Measurements from ENCODE around the gene SOX9.
"Not testable (repeated sequence)": the region's sequence is repeated elsewhere in the genome, so short reads cannot be mapped to it uniquely, and the experiment has no call there.

The SOX9 gene

DNA sequence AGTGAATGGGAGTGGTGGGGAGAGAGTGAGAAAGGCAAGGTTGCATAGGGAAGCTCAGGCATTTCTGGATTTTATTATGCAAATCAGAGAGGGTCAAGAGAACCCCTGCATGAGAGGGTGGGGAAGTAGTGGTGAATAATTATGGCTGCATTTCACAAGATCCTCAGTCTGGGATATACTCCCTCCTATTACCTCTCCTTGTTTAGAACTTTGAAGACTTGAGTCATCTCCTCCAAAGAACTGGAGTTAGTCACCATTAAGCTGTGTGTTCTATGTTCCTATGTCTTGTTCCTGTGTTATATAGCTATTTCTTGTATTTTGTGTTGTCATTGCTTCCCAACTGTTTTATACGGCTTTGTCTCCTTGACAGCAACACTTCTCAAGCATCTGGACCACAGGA is 18.4 kb downstream of the SOX9 start:
- no peak overlapping the region for H3K4me3 ChIP-seq
- no peaks in the 10 kb centered on the region for H3K9me3 ChIP-seq
- no peaks in the 10 kb centered on the region for H4K20me1 ChIP-seq
- H3K36me3 ChIP-seq: no peaks in the 10 kb centered on the region
- no peak overlapping the region for H3K4me2 ChIP-seq
- H3K4me1 ChIP-seq: no peaks in the 10 kb centered on the region
- H3K9ac ChIP-seq: no peak overlapping the region
- no peak overlapping the region for H3K27ac ChIP-seq
- no peak for TF ChIP-seq Cebpa-rat (IDR thresholded peaks at IDR 0.05)
- H3K27me3 ChIP-seq: no peaks in the 10 kb centered on the region; the same call in 1 of the 2 replicates

DNA sequence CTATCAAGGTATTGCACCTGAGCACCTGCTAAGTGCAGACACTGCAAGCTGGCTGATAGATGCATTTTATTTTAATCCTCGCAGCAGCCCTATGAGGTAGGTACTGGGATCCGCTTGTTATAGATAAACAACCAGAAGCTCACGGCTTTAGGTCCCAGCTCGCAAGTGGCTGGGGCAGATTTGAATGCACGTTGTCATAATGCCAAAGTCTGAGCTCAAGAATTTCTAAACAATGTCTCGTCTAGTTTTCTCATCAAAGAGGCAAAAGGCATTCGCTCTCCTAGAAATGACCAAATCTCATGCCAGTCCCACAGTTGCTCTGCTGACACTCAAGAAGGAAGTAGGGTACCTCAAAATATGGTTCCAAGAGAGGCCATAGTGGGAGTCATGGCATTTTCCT is 20.5 kb downstream of the SOX9 start:
- no peak overlapping the region for H3K4me3 ChIP-seq
- no peak overlapping the region for H3K27ac ChIP-seq
- H3K9ac ChIP-seq: no peak overlapping the region
- no peak overlapping the region for H3K4me2 ChIP-seq
- H3K4me1 ChIP-seq: no peaks in the 10 kb centered on the region
- no peak for TF ChIP-seq Cebpa-rat (IDR thresholded peaks at IDR 0.05)
- H3K9me3 ChIP-seq: no peaks in the 10 kb centered on the region
- H3K27me3 ChIP-seq: no peaks in the 10 kb centered on the region
- H3K36me3 ChIP-seq: no peaks in the 10 kb centered on the region
- no peaks in the 10 kb centered on the region for H4K20me1 ChIP-seq

DNA sequence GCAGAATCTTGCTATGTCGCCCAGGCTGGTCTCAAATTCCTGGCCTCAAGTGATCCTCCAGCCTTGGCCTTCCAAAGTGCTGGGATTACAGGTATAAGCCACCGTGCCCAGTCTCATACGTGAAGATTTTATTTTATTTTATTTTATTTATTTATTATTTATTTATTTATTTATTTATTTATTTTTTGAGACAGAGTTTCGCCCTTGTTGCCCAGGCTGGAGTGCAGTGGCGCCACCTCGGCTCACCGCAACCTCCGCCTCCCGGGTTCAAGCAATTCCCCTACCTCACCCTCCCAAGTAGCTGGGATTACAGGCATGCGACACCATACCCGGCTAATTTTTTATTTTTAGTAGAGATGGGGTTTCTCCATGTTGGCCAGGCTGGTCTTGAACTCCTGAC is 21.3 kb downstream of the SOX9 start:
- H3K4me2 ChIP-seq, H3K4me1 ChIP-seq, H3K9ac ChIP-seq, H3K27ac ChIP-seq, H3K4me3 ChIP-seq, H3K36me3 ChIP-seq, H3K27me3 ChIP-seq, H4K20me1 ChIP-seq, H3K9me3 ChIP-seq: not testable (repeated sequence)

DNA sequence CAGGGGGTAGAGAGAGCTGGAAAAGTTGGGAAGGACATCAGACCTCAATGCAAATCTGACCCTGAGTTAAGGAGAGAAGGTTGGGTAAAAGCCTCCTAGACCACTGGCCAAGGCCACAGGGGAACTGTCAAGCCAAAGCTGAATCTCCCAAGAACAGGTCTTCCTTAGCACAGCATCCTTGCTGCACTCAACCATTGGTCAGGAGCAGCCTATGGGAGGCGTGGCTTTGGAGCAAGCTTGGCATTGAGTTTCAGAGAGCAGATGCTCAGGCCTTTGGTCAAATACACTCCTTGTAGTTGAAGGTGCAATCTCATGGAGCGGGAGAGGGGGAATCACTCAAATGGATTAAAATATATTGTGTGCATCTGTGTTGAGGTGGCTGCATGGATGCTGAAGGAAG is 21.8 kb downstream of the SOX9 start:
- Histone ChIP-seq H4K20me1 (no peaks in the 10 kb centered on the region), H3K27ac (no peak overlapping the region), H3K27me3 (no peaks in the 10 kb centered on the region), H3K4me2 (no peak overlapping the region), H3K9ac (no peak overlapping the region), H3K36me3 (no peaks in the 10 kb centered on the region), H3K4me1 (no peaks in the 10 kb centered on the region), H3K9me3 (no peaks in the 10 kb centered on the region), H3K4me3 (no peak overlapping the region)
- TF ChIP-seq Cebpa-rat (IDR thresholded peaks at IDR 0.05): no peak

DNA sequence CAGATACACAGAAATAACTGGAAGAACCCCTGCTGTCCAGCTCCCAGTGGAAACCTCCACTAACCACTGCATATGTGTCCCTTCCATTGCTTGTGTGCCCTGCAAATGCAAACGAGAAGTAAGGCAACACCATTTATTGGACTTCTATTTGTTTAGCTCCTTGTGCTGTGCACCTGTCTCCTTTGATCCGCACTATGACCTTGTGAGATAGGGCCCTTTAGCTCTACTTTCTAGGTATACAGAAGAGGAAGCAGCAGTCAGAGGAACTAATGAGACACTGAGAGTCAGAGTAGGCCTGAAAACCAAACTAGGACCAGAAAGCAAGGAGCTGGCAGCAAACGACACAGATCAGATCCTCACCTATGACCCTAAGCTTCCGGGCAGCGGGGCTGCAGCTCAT is 22.4 kb downstream of the SOX9 start:
- Histone ChIP-seq H3K27me3 (no peaks in the 10 kb centered on the region), H3K27ac (no peak overlapping the region), H3K4me3 (no peak overlapping the region), H3K36me3 (no peaks in the 10 kb centered on the region), H3K9ac (no peak overlapping the region), H3K9me3 (no peaks in the 10 kb centered on the region), H3K4me2 (no peak overlapping the region), H3K4me1 (no peaks in the 10 kb centered on the region), H4K20me1 (no peaks in the 10 kb centered on the region)
- TF ChIP-seq Cebpa-rat (IDR thresholded peaks at IDR 0.05): no peak

DNA sequence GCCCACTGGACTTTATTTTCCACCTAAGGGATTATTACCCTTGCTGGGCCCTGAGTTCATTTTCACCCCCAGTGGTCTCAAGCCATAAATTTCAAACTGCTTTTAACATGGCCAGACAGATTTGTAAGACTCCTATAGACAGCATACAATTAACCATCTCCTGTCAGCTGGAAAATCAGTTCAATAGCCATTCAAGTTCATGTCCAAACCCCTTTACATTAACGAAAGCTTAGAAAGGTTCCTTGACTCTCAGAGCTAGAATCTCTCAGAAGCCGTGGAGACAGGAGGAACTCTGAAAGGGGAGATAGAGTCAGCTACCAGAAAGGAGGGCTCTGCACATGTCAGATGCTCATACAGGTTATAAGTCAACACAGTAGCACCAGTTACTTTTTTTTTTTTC is 23.3 kb downstream of the SOX9 start:
- Histone ChIP-seq H3K27me3 (no peaks in the 10 kb centered on the region), H3K27ac (no peak overlapping the region), H3K4me3 (no peak overlapping the region), H3K4me1 (no peaks in the 10 kb centered on the region), H3K36me3 (no peaks in the 10 kb centered on the region), H4K20me1 (no peaks in the 10 kb centered on the region), H3K9me3 (no peaks in the 10 kb centered on the region), H3K9ac (no peak overlapping the region), H3K4me2 (no peak overlapping the region)
- TF ChIP-seq Cebpa-rat (IDR thresholded peaks at IDR 0.05): no peak

DNA sequence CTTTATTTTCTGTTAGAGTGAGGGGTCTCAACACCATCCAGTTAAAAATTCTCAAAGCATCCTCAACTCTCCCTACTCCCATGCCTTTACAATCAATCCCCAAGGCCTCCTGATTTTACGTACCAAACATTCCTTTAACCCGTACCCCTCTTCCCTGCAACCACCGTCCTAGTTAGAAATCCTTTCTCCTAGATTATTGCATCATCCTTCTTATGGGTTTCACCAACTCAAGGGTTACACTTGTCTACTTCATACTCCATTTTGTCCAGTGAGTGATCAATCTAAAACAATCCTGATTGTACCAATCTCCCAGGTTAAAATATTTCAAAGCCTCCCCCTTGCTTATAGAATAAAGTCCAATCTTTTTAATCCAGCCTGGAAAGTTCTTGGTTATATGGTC is 24.7 kb downstream of the SOX9 start:
- H3K9me3 ChIP-seq: no peaks in the 10 kb centered on the region
- TF ChIP-seq Cebpa-rat (IDR thresholded peaks at IDR 0.05): no peak
- no peak overlapping the region for H3K4me2 ChIP-seq

DNA sequence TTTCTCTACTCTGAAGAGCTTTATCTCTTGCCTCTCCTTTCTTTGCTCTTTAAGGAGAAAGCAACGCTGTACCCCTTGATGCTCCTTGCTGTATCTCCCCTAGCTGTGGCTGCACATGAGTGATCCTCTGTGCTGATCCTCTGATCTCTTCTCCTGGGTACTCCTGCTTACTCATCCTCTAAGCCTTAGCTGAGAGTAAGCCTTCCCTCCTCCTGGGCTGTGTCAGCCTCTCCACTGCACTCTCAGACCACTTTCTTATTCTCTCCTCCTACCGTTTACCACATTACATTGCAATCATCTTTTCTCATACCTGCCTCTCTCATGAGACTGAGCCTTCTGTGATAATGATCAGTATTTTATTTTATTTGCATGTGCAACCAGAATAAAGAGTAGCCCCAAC is 25.1 kb downstream of the SOX9 start:
- Histone ChIP-seq H3K36me3 (no peaks in the 10 kb centered on the region), H3K27me3 (no peaks in the 10 kb centered on the region), H3K4me2 (no peak overlapping the region), H3K4me3 (no peak overlapping the region), H3K9ac (no peak overlapping the region), H4K20me1 (no peaks in the 10 kb centered on the region), H3K27ac (no peak overlapping the region), H3K4me1 (no peaks in the 10 kb centered on the region), H3K9me3 (no peaks in the 10 kb centered on the region)
- TF ChIP-seq Cebpa-rat (IDR thresholded peaks at IDR 0.05): no peak

More for the DNA sequence above, 24.7 kb downstream of the SOX9 start:
- Histone ChIP-seq H3K27me3 (no peaks in the 10 kb centered on the region), H3K9ac (no peak overlapping the region), H4K20me1 (no peaks in the 10 kb centered on the region), H3K36me3 (no peaks in the 10 kb centered on the region), H3K4me3 (no peak overlapping the region), H3K4me1 (no peaks in the 10 kb centered on the region), H3K27ac (no peak overlapping the region)

DNA sequence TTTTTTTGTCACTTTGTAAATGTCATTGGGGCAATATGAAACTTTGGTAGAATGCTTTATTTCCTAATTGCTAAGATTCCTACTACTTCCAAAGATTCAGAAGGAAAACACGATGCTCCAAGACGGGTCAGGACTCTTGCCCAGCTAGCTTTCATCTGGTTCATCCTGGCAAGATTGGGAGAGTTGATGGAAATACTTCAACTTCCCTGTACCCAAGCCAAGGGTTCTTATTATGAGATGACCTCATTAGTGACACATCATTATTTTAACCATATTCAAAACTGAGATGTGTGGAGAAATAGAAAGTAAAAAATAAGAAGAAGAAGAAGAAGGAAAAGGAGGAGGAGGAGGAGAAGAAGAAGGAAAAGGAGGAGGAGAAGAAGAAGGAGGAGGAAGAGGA is 25.6 kb downstream of the SOX9 start:
- Histone ChIP-seq H3K4me3 (no peak overlapping the region), H4K20me1 (no peaks in the 10 kb centered on the region), H3K27me3 (no peaks in the 10 kb centered on the region), H3K36me3 (no peaks in the 10 kb centered on the region), H3K9ac (no peak overlapping the region), H3K27ac (no peak overlapping the region), H3K4me2 (no peak overlapping the region), H3K4me1 (no peaks in the 10 kb centered on the region), H3K9me3 (no peaks in the 10 kb centered on the region)
- no peak for TF ChIP-seq Cebpa-rat (IDR thresholded peaks at IDR 0.05)

DNA sequence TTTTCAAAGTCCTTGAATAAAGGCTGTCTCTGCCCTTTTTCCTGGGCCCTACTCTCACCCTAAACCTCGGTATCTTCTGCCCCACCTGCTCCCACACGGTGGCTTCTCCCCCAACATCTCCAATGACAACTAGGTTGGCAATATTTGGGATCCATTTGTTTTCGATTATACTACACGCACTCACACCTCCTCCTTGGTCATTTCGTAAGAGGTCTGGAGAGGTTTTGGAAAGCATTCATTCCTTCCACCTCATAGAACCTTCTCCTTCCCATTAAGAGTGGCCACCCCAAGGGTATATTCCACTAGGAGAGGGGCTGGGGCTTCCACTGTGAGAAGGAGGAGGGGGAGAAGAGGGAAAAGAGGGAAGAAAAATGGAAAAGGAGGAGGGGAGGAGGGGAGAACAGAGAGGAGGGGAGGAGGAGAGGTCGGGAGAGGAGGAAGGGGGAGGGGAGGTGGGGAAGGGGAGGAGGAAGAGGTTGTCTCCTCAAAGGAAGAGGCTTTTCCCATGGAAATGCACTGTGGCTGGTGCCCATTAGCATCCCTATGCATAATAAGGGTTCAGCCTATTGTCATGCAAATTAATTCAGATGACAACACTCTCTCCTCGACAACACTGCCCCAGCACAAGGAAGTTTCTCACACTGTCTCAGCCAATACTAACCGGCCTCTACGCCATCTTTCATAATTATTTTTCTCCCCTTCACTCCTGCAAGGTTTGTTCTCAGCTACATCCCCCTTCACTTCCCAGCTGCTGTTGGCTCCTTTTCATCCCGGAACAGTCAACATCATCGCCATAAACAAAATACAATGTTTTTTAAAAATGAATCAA is 30.0 kb downstream of the SOX9 start:
- no peak overlapping the region for H3K27ac ChIP-seq
- H3K4me2 ChIP-seq: no peak overlapping the region
- H3K4me1 ChIP-seq: no peaks in the 10 kb centered on the region
- no peaks in the 10 kb centered on the region for H3K9me3 ChIP-seq
- H4K20me1 ChIP-seq: no peaks in the 10 kb centered on the region
- H3K36me3 ChIP-seq: no peaks in the 10 kb centered on the region
- H3K9ac ChIP-seq: no peak overlapping the region
- H3K27me3 ChIP-seq: no peaks in the 10 kb centered on the region
- no peak for TF ChIP-seq Cebpa-rat (IDR thresholded peaks at IDR 0.05)
- no peak overlapping the region for H3K4me3 ChIP-seq
